ENCODE results near the gene ABLIM3. TPM values are rescaled to one million over a fixed set of nuclear protein-coding genes. Genes with fewer than 3 reads are reported as not detected.

Gene ABLIM3
- total RNA-seq, 1 experiment from 2014 or later = 70.9 TPM

DNA sequence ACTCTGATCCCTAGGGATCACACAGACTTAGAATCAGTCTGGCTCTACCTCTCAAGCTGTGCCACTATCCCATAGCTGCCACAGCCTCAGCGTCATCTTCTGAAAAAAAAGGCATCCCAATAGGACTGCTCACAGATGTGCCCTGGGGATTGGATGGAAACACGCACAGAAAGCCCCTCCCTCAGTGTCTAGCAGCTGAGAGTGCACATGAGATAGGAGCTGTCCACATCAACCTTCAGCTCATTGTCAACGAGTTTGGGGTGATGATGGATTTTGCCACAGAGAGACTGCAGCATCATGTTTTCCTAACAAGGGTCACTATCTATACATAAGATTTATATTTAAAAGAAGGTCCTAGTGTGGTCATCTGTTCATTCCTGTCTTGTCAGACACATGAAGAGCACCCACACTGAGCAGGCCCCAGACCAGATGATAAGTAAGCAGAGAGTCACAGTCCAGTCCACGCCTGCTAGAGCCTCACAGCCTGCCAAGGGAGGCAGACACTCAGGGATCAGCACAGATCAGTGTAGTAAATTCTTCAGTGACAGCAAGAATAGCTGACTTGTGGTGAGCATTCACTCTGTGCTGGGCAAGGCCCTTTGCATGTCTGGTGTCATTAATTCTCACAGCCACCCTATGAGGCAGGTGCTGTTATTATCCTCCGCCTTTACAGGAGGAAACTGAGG is 156.2 kb downstream of the ABLIM3 start:
- no peak for DNase-seq
- CTCF ChIA-PET = interaction anchor here (1.2 kb wide), 1 partner anchor 10 kb away, joined by 5 read pairs; no protein-coding TSS in a partner anchor
- TF ChIP-seq, protein P1, sequence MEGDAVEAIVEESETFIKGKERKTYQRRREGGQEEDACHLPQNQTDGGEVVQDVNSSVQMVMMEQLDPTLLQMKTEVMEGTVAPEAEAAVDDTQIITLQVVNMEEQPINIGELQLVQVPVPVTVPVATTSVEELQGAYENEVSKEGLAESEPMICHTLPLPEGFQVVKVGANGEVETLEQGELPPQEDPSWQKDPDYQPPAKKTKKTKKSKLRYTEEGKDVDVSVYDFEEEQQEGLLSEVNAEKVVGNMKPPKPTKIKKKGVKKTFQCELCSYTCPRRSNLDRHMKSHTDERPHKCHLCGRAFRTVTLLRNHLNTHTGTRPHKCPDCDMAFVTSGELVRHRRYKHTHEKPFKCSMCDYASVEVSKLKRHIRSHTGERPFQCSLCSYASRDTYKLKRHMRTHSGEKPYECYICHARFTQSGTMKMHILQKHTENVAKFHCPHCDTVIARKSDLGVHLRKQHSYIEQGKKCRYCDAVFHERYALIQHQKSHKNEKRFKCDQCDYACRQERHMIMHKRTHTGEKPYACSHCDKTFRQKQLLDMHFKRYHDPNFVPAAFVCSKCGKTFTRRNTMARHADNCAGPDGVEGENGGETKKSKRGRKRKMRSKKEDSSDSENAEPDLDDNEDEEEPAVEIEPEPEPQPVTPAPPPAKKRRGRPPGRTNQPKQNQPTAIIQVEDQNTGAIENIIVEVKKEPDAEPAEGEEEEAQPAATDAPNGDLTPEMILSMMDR (IDR thresholded peaks at IDR 0.05; ENCODE audit: unreplicated experiment) = no peak
- no peaks in the 10 kb centered on the region for H3K27me3 Mint-ChIP-seq (ENCODE audit: unreplicated experiment)
- H3K27ac Mint-ChIP-seq (ENCODE audit: unreplicated experiment) = no peak overlapping the region
- H3K4me3 Mint-ChIP-seq (ENCODE audit: low read depth, unreplicated experiment) = no peak overlapping the region
- intact Hi-C loops (cut with micrococcal nuclease; ENCODE audit: unreplicated experiment) = no loop called here
- H3K9me3 Mint-ChIP-seq (ENCODE audit: low read depth, unreplicated experiment) = no peaks in the 10 kb centered on the region
- no TSS peak for BruUV-seq (replicated peaks)
- no peaks in the 10 kb centered on the region for H3K36me3 Mint-ChIP-seq (ENCODE audit: insufficient read depth, unreplicated experiment)
- H3K4me1 Mint-ChIP-seq (ENCODE audit: low read depth, unreplicated experiment) = no peaks in the 10 kb centered on the region

GRCh38 chr5:149298163-149298562 is 156.9 kb downstream of the ABLIM3 start:
- intact Hi-C loops (cut with micrococcal nuclease; ENCODE audit: unreplicated experiment) = no loop called here
- no peaks in the 10 kb centered on the region for H3K27me3 Mint-ChIP-seq (ENCODE audit: unreplicated experiment)

GRCh38 chr5:149298842-149299404 is 157.6 kb downstream of the ABLIM3 start:
- H3K4me1 Mint-ChIP-seq (ENCODE audit: low read depth, unreplicated experiment) = no peaks in the 10 kb centered on the region
- no peaks in the 10 kb centered on the region for H3K27me3 Mint-ChIP-seq (ENCODE audit: unreplicated experiment)
- no peaks in the 10 kb centered on the region for H3K9me3 Mint-ChIP-seq (ENCODE audit: low read depth, unreplicated experiment)
- no peak overlapping the region for H3K27ac Mint-ChIP-seq (ENCODE audit: unreplicated experiment)
- no peak for DNase-seq
- no peaks in the 10 kb centered on the region for H3K36me3 Mint-ChIP-seq (ENCODE audit: insufficient read depth, unreplicated experiment)
- H3K4me3 Mint-ChIP-seq (ENCODE audit: low read depth, unreplicated experiment) = no peak overlapping the region
- TF ChIP-seq, protein P1 (IDR thresholded peaks at IDR 0.05; ENCODE audit: unreplicated experiment) = no peak
- BruUV-seq (replicated peaks) = no TSS peak
- intact Hi-C loops (cut with micrococcal nuclease; ENCODE audit: unreplicated experiment) = no loop called here
- CTCF ChIA-PET = interaction anchor here (0.6 to 1.4 kb wide), 3 partner anchors 7 to 18 kb away, joined by 3 to 5 read pairs (median 3); no protein-coding TSS in a partner anchor

More at GRCh38 chr5:149298163-149298562, 156.9 kb downstream of the ABLIM3 start:
- Mint-ChIP-seq H3K9me3 (ENCODE audit: low read depth, unreplicated experiment) (no peaks in the 10 kb centered on the region), H3K36me3 (ENCODE audit: insufficient read depth, unreplicated experiment) (no peaks in the 10 kb centered on the region), H3K27ac (ENCODE audit: unreplicated experiment) (no peak overlapping the region), H3K4me3 (ENCODE audit: low read depth, unreplicated experiment) (no peak overlapping the region), H3K4me1 (ENCODE audit: low read depth, unreplicated experiment) (no peaks in the 10 kb centered on the region)
- no TSS peak for BruUV-seq (replicated peaks)
- TF ChIP-seq, protein P1 (IDR thresholded peaks at IDR 0.05; ENCODE audit: unreplicated experiment) = no peak
- DNase-seq = no peak
- CTCF ChIA-PET = interaction anchor here (1.2 kb wide), 1 partner anchor 9 kb away, joined by 5 read pairs; no protein-coding TSS in a partner anchor

- Mint-ChIP-seq H3K9me3 (ENCODE audit: low read depth, unreplicated experiment) (no peaks in the 10 kb centered on the region), H3K4me1 (ENCODE audit: low read depth, unreplicated experiment) (no peaks in the 10 kb centered on the region), H3K4me3 (ENCODE audit: low read depth, unreplicated experiment) (no peak overlapping the region), H3K36me3 (ENCODE audit: insufficient read depth, unreplicated experiment) (no peaks in the 10 kb centered on the region), H3K27ac (ENCODE audit: unreplicated experiment) (no peak overlapping the region), H3K27me3 (ENCODE audit: unreplicated experiment) (no peaks in the 10 kb centered on the region)
- BruUV-seq (replicated peaks) = no TSS peak
- DNase-seq = no peak
- intact Hi-C loops (cut with micrococcal nuclease; ENCODE audit: unreplicated experiment) = no loop called here
- CTCF ChIA-PET = interaction anchor here (0.6 to 1.4 kb wide), 2 partner anchors 8 to 18 kb away, joined by 3 read pairs; no protein-coding TSS in a partner anchor
- TF ChIP-seq, protein P1 (IDR thresholded peaks at IDR 0.05; ENCODE audit: unreplicated experiment) = no peak
Measured at GRCh38 chr5:149299451-149300054, 158.3 kb downstream of the ABLIM3 start.

All from Calu3 (cell line).